Activated CD4-positive, alpha-beta memory T cell treated with anti-CD3 and anti-CD28 coated beads, Interleukin-2, amount 10 ng/mL, durations not matched to agents 7 days and 5 days (primary cell): ENCODE results near the gene CAMK2B. TPM values are rescaled to one million over a fixed set of nuclear protein-coding genes. Genes with fewer than 3 reads are reported as not detected.

ENCODE experiments used
- CTCF ChIA-PET: fragments of 350-600 bp; sonication (Branson Sonifier 250); formaldehyde crosslinking; loops from one replicate; lab custom pipeline; 2021; ENCODE audit warnings: antibody characterized with exemption, inconsistent platforms; lab: Charles Lee
- POLR2A ChIA-PET: fragments of 350-600 bp; sonication (Branson Sonifier 250); formaldehyde crosslinking; loops from one replicate; lab custom pipeline; 2021; ENCODE audit warnings: antibody characterized with exemption; lab: Charles Lee
- DNase-seq: peaks from one replicate; pipeline ENCODE4 v3.0.0-alpha.2; 2020
- H3K27ac Mint-ChIP-seq: one replicate; pipeline ENCODE4 v1.8.0; 2021; ENCODE audit warnings: mild to moderate bottlenecking, mixed read lengths
- H3K27me3 Mint-ChIP-seq: one replicate; pipeline ENCODE4 v1.8.0; 2021; ENCODE audit warnings: mixed read lengths
- H3K36me3 Mint-ChIP-seq: one replicate; pipeline ENCODE4 v1.8.0; 2021; ENCODE audit warnings: low read depth, mixed read lengths
- H3K4me1 Mint-ChIP-seq: one replicate; pipeline ENCODE4 v1.8.0; 2021; ENCODE audit warnings: mixed read lengths
- H3K4me3 Mint-ChIP-seq: one replicate; pipeline ENCODE4 v1.8.0; 2021; ENCODE audit warnings: mild to moderate bottlenecking, mixed read lengths
- H3K9me3 Mint-ChIP-seq: one replicate; pipeline ENCODE4 v1.8.0; 2021; ENCODE audit warnings: mixed read lengths
- total RNA-seq, 2 experiments: library from RNA; stranded (reverse); gene quantifications; one replicate each; pipeline ENCODE4 v1.2.3, GENCODE V29; 2021

CAMK2B gene
- total RNA-seq, 2 experiments from 2014 or later: 0.10 TPM; not detected in 1

- Mint-ChIP-seq H3K27me3 (no peaks in the 10 kb centered on the region), H3K36me3 (no peaks in the 10 kb centered on the region), H3K27ac (no peak overlapping the region), H3K9me3 (no peaks in the 10 kb centered on the region), H3K4me3 (no peak overlapping the region), H3K4me1 (no peaks in the 10 kb centered on the region)
- DNase-seq: no peak
- CTCF ChIA-PET: no interaction called here
- POLR2A ChIA-PET: no interaction called here
Observed at GRCh38 chr7:44285561-44285960, 39.8 kb downstream of the CAMK2B start.

GRCh38 chr7:44284881-44285541, 40.4 kb downstream of the CAMK2B start:
- POLR2A ChIA-PET: no interaction called here
- no peaks in the 10 kb centered on the region for H3K27me3 Mint-ChIP-seq
- H3K36me3 Mint-ChIP-seq: no peaks in the 10 kb centered on the region
- H3K4me3 Mint-ChIP-seq: no peak overlapping the region
- CTCF ChIA-PET: no interaction called here
- DNase-seq: no peak
- H3K9me3 Mint-ChIP-seq: no peaks in the 10 kb centered on the region
- no peak overlapping the region for H3K27ac Mint-ChIP-seq
- no peaks in the 10 kb centered on the region for H3K4me1 Mint-ChIP-seq

DNA sequence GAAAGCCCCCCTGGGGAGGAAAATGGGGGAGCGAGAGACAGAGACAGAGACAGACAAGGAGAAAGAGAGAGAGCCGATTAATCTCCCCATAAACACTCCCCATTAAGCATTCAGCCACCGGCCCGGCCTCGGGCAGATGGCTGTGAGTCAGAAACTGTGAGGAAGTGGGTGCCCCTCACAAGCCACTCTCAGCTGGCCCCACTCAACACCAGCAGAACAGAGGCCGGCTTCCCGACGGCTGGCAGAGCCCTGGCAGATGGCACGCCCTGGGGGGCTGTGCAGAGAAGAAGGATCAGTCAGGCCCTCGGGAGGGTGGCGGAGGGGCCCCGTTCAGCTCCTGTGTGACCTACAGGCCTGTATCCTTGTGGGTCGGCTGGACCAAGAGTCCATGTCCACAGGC, 41.2 kb downstream of the CAMK2B start:
- H3K27ac Mint-ChIP-seq: no peak overlapping the region
- POLR2A ChIA-PET: no interaction called here
- no peak overlapping the region for H3K4me3 Mint-ChIP-seq
- no peak for DNase-seq
- no peaks in the 10 kb centered on the region for H3K27me3 Mint-ChIP-seq
- no peaks in the 10 kb centered on the region for H3K9me3 Mint-ChIP-seq
- no peaks in the 10 kb centered on the region for H3K4me1 Mint-ChIP-seq
- CTCF ChIA-PET: no interaction called here
- H3K36me3 Mint-ChIP-seq: no peaks in the 10 kb centered on the region

GRCh38 chr7:44283381-44284211, 41.8 kb downstream of the CAMK2B start:
- H3K9me3 Mint-ChIP-seq: no peaks in the 10 kb centered on the region
- H3K36me3 Mint-ChIP-seq: no peaks in the 10 kb centered on the region
- H3K4me3 Mint-ChIP-seq: no peak overlapping the region
- H3K4me1 Mint-ChIP-seq: no peaks in the 10 kb centered on the region
- no peak for DNase-seq
- H3K27me3 Mint-ChIP-seq: no peaks in the 10 kb centered on the region
- ChIA-PET CTCF (no interaction called here), POLR2A (no interaction called here)
- H3K27ac Mint-ChIP-seq: no peak overlapping the region

DNA sequence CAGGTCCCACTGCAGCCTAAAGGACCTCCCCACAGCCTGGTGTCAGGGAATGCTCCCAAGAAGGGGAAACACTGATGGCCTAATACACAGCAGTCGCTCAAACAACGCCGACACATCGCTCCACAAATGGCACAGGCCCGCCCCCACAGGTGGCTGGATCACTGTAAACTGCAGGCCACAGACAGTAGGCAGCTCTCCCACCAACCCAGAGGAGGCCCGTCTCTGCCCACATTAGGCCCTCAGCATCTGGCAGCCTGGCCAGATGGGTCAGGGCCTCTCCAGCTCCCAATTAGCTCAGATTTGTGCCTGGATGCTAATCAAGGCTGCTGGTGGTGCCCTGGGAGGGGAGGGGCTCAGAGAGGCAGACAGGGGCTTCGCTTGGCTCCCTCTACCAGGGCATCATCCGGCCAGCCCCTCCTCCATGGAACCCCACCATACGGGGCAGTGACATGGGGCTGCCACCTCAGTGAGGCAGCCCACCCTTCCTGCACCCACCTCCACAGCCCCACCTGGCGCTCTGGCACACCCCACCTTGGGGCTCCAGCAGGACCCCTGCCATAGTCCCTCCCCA, 42.7 kb downstream of the CAMK2B start:
- CTCF ChIA-PET: no interaction called here
- no peak for DNase-seq
- POLR2A ChIA-PET: no interaction called here
- no peak overlapping the region for H3K4me3 Mint-ChIP-seq
- H3K27ac Mint-ChIP-seq: no peak overlapping the region
- no peaks in the 10 kb centered on the region for H3K36me3 Mint-ChIP-seq
- H3K9me3 Mint-ChIP-seq: no peaks in the 10 kb centered on the region
- H3K4me1 Mint-ChIP-seq: no peaks in the 10 kb centered on the region
- H3K27me3 Mint-ChIP-seq: no peaks in the 10 kb centered on the region

- H3K4me1 Mint-ChIP-seq: no peaks in the 10 kb centered on the region
- ChIA-PET CTCF (no interaction called here), POLR2A (no interaction called here)
- H3K9me3 Mint-ChIP-seq: no peaks in the 10 kb centered on the region
- no peaks in the 10 kb centered on the region for H3K36me3 Mint-ChIP-seq
- no peak overlapping the region for H3K4me3 Mint-ChIP-seq
- H3K27me3 Mint-ChIP-seq: no peaks in the 10 kb centered on the region
- DNase-seq: no peak
- H3K27ac Mint-ChIP-seq: no peak overlapping the region
Observed at GRCh38 chr7:44281811-44282600, 43.4 kb downstream of the CAMK2B start.

DNA sequence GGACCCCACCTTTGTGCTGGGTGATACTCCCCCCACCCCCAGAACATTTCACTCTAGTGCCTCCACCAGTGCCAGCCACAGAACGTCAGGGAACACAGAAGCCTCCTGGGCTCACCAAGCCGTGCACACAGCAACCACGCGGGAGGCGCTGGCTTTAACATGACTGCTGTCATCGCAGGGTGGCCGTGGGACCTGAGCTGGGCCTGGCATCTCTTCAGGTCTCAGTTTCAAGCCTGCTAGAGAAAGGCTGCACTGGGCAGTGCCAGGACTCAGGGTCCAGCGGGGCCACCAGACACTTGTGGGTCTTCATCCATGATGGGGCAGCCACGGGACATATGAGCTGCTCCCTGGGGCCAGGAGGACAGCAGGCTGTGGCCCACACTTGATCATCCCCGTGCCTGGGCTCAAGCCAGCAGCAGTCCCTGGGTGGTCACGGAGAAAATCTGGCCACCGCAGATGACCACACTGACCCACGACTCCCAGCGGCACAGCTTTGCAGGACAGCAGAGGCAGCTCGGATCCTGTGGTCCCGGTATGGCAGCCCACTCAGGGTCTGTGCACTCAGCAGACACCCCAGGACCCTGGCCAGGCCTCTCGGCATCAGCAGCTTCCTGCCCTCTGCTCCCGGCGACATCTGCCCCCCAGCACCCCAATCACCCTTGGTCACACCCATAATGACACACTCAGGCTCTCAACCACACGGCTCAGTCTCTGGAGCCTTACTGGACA, 44.2 kb downstream of the CAMK2B start:
- no peaks in the 10 kb centered on the region for H3K36me3 Mint-ChIP-seq
- no peak overlapping the region for H3K4me3 Mint-ChIP-seq
- no peak overlapping the region for H3K27ac Mint-ChIP-seq
- no peak for DNase-seq
- CTCF ChIA-PET: no interaction called here
- H3K4me1 Mint-ChIP-seq: no peaks in the 10 kb centered on the region
- no peaks in the 10 kb centered on the region for H3K27me3 Mint-ChIP-seq
- POLR2A ChIA-PET: no interaction called here
- H3K9me3 Mint-ChIP-seq: no peaks in the 10 kb centered on the region

DNA sequence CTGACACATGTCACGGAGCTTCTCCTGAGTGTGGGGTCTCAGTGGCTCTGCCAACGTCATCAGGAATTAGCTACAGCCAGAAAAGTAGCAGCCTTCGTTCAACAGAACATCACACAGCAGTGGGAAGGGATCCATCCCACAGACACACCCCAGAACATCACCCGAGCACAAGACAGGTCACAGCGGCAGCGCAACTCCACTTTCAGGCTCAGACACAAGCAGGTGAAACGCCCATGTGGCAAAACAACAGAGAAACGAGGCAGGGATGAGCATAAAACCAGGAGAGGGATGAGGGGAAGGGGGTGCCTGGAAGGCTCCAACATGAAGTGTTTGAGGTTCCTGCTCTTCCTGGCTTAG, 44.8 kb downstream of the CAMK2B start:
- Mint-ChIP-seq H3K27ac (no peak overlapping the region), H3K27me3 (no peaks in the 10 kb centered on the region), H3K4me1 (no peaks in the 10 kb centered on the region), H3K9me3 (no peaks in the 10 kb centered on the region), H3K36me3 (no peaks in the 10 kb centered on the region), H3K4me3 (no peak overlapping the region)
- no peak for DNase-seq
- POLR2A ChIA-PET: no interaction called here
- CTCF ChIA-PET: no interaction called here

DNA sequence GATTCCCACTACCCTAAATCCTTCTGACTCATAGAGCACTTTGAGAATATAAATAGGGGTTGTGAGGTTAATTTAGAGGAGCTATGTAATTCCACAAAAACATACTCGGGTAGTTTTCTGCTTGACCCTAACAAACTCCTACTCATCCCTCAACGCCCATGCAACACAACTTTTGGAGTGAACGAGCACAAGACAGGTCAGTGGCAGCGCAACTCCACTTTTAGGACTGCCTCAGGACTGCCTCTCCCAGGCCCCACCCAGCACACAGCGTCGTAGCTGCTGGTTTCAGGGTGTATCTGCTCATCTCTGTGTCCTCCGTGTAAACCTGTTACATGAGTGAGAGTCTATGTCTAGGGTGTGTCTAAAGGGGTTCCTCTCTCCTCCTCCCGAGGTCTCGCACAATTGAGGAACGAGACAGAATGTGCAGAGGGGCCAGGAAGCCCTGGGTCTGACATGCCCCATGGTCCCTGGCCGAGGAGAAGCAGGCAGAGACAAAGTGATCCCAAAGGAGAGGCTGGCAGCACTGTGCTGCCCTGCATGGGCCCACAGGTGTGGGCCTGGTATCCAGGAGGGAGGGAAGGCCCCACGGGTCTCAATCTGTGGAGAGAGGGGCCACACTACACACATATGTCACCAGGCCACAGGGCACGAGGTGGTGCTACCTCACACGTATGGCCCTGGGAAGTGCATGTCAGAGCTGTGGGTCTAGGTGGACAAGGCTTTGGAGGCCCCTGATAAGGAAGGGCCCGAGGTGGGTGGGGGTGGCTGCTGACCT, 45.5 kb downstream of the CAMK2B start:
- Mint-ChIP-seq H3K36me3 (no peaks in the 10 kb centered on the region), H3K9me3 (no peaks in the 10 kb centered on the region), H3K27ac (no peak overlapping the region), H3K4me3 (no peak overlapping the region), H3K27me3 (no peaks in the 10 kb centered on the region), H3K4me1 (no peaks in the 10 kb centered on the region)
- POLR2A ChIA-PET: no interaction called here
- CTCF ChIA-PET: no interaction called here
- no peak for DNase-seq

GRCh38 chr7:44279286-44279685, 46.1 kb downstream of the CAMK2B start:
- DNase-seq: no peak
- ChIA-PET POLR2A (no interaction called here), CTCF (no interaction called here)
- Mint-ChIP-seq H3K9me3 (no peaks in the 10 kb centered on the region), H3K4me3 (no peak overlapping the region), H3K27me3 (no peaks in the 10 kb centered on the region), H3K27ac (no peak overlapping the region), H3K36me3 (no peaks in the 10 kb centered on the region), H3K4me1 (no peaks in the 10 kb centered on the region)

GRCh38 chr7:44278451-44279161, 46.8 kb downstream of the CAMK2B start:
- no peak for DNase-seq
- Mint-ChIP-seq H3K9me3 (no peaks in the 10 kb centered on the region), H3K36me3 (no peaks in the 10 kb centered on the region), H3K4me1 (no peaks in the 10 kb centered on the region), H3K27me3 (peaks cover 2% of the 10 kb centered on the region), H3K4me3 (no peak overlapping the region), H3K27ac (no peak overlapping the region)
- CTCF ChIA-PET: interaction anchor here (0.5 kb wide), 1 partner anchor 245 kb away, joined by 3 read pairs; no protein-coding TSS in a partner anchor
- POLR2A ChIA-PET: no interaction called here

DNA sequence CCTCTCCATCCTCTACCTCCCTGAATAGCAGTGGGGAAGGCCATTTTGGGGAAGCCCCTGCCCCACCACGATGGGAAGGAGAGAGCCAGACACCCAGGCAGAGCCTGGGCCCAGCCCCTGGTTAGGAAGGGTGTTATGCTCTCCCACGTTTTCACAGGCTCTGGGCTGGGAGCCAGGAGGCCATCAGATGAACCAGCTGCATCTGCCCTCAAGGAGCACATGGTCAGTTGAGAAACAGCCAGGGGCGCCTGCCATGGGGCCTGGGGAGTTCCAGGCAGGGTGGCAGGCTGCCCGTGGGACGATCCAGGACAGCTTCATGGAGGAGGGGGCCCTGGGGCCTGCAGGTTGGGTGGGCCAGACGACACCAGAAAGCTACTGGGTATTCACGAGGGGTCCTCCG, 47.5 kb downstream of the CAMK2B start:
- Mint-ChIP-seq H3K9me3 (no peaks in the 10 kb centered on the region), H3K4me1 (no peaks in the 10 kb centered on the region), H3K27me3 (peaks cover 2% of the 10 kb centered on the region), H3K27ac (no peak overlapping the region), H3K4me3 (no peak overlapping the region), H3K36me3 (no peaks in the 10 kb centered on the region)
- DNase-seq: no peak
- POLR2A ChIA-PET: no interaction called here
- CTCF ChIA-PET: no interaction called here
